ENCODE data around the gene LCMT1.
"Not testable (repeated sequence)": the region's sequence is repeated elsewhere in the genome, so short reads cannot be mapped to it uniquely, and the experiment has no call there.

The LCMT1 gene

GRCh38 chr16:25095636-25096035 lies 15.9 kb upstream of the LCMT1 start:
- no peak for ATAC-seq

GRCh38 chr16:25097276-25097975 lies 14.1 kb upstream of the LCMT1 start:
- ATAC-seq, result no peak

GRCh38 chr16:25100511-25100910 lies 11.0 kb upstream of the LCMT1 start:
- no peak for ATAC-seq

GRCh38 chr16:25106567-25107465 lies 4.7 kb upstream of the LCMT1 start:
- ATAC-seq, result peak; percentile 37 to 39

- no peak for ATAC-seq
Observed at GRCh38 chr16:25107466-25107792, 4.1 kb upstream of the LCMT1 start.

GRCh38 chr16:25108054-25108453 lies 3.5 kb upstream of the LCMT1 start:
- no peak for ATAC-seq

GRCh38 chr16:25109643-25110042 lies 1.9 kb upstream of the LCMT1 start:
- ATAC-seq, result no peak

- no peak for ATAC-seq
Observed at GRCh38 chr16:25110387-25110947, 1.1 kb upstream of the LCMT1 start.

GRCh38 chr16:25114121-25114520 lies 2.6 kb downstream of the LCMT1 start:
- no peak for ATAC-seq

GRCh38 chr16:25118851-25119578 lies 7.5 kb downstream of the LCMT1 start:
- no peak for ATAC-seq

- ATAC-seq, result no peak
Observed at GRCh38 chr16:25121824-25122600, 10.5 kb downstream of the LCMT1 start.

- ATAC-seq, result no peak
Observed at GRCh38 chr16:25124503-25124902, 13.0 kb downstream of the LCMT1 start.

GRCh38 chr16:25126086-25126666 lies 14.6 kb downstream of the LCMT1 start:
- ATAC-seq, result not testable (repeated sequence)

- peak; percentile 41 to 58 for ATAC-seq
Observed at GRCh38 chr16:25126820-25127232, 15.3 kb downstream of the LCMT1 start.

GRCh38 chr16:25132751-25133150 lies 21.2 kb downstream of the LCMT1 start:
- ATAC-seq, result not testable (repeated sequence)

- no peak for ATAC-seq
Observed at GRCh38 chr16:25134166-25134700, 22.7 kb downstream of the LCMT1 start.

- ATAC-seq, result no peak
Observed at GRCh38 chr16:25135254-25135878, 23.8 kb downstream of the LCMT1 start.

- ATAC-seq, result no peak
Observed at GRCh38 chr16:25138130-25138529, 26.6 kb downstream of the LCMT1 start.

- ATAC-seq, result no peak
Observed at GRCh38 chr16:25140459-25140858, 28.9 kb downstream of the LCMT1 start.

GRCh38 chr16:25141648-25142047 lies 30.1 kb downstream of the LCMT1 start:
- no peak for ATAC-seq

- ATAC-seq, result no peak
Observed at GRCh38 chr16:25143928-25144327, 32.4 kb downstream of the LCMT1 start.
